Activated naive CD4-positive, alpha-beta T cell treated with anti-CD3 and anti-CD28 coated beads, Interleukin-2, amount 10 ng/mL, durations not matched to agents 7 days and 5 days (primary cell): ENCODE measurements around the gene CACNA2D3.

Experiments
- CTCF ChIA-PET: fragments of 350-600 bp; sonication (Branson Sonifier 250); formaldehyde crosslinking; loops from one replicate; lab custom pipeline; 2021; ENCODE audit warnings: antibody characterized with exemption; lab: Charles Lee
- DNase-seq: peaks from one replicate; pipeline ENCODE4 v3.0.0-alpha.2; 2020
- H3K27ac Mint-ChIP-seq: one replicate; pipeline ENCODE4 v1.8.0; 2021; ENCODE audit warnings: mild to moderate bottlenecking, moderate library complexity, mixed read lengths
- H3K27me3 Mint-ChIP-seq: one replicate; pipeline ENCODE4 v1.8.0; 2021; ENCODE audit warnings: mild to moderate bottlenecking, mixed read lengths
- H3K36me3 Mint-ChIP-seq: one replicate; pipeline ENCODE4 v1.8.0; 2021; ENCODE audit warnings: mixed read lengths
- H3K4me1 Mint-ChIP-seq: one replicate; pipeline ENCODE4 v1.8.0; 2021; ENCODE audit warnings: mixed read lengths
- H3K4me3 Mint-ChIP-seq: one replicate; pipeline ENCODE4 v1.8.0; 2021; ENCODE audit warnings: mild to moderate bottlenecking, moderate library complexity, mixed read lengths
- H3K9me3 Mint-ChIP-seq: one replicate; pipeline ENCODE4 v1.8.0; 2021; ENCODE audit warnings: mixed read lengths

The CACNA2D3 gene

GRCh38 chr3:54556630-54557029 is 434.3 kb downstream of the CACNA2D3 start:
- CTCF ChIA-PET: no interaction called here
- peaks cover 5% of the 10 kb centered on the region for H3K9me3 Mint-ChIP-seq
- no peak overlapping the region for H3K4me3 Mint-ChIP-seq
- no peak overlapping the region for H3K27ac Mint-ChIP-seq
- DNase-seq: no peak
- no peaks in the 10 kb centered on the region for H3K36me3 Mint-ChIP-seq
- H3K27me3 Mint-ChIP-seq: no peaks in the 10 kb centered on the region
- H3K4me1 Mint-ChIP-seq: no peaks in the 10 kb centered on the region

DNA sequence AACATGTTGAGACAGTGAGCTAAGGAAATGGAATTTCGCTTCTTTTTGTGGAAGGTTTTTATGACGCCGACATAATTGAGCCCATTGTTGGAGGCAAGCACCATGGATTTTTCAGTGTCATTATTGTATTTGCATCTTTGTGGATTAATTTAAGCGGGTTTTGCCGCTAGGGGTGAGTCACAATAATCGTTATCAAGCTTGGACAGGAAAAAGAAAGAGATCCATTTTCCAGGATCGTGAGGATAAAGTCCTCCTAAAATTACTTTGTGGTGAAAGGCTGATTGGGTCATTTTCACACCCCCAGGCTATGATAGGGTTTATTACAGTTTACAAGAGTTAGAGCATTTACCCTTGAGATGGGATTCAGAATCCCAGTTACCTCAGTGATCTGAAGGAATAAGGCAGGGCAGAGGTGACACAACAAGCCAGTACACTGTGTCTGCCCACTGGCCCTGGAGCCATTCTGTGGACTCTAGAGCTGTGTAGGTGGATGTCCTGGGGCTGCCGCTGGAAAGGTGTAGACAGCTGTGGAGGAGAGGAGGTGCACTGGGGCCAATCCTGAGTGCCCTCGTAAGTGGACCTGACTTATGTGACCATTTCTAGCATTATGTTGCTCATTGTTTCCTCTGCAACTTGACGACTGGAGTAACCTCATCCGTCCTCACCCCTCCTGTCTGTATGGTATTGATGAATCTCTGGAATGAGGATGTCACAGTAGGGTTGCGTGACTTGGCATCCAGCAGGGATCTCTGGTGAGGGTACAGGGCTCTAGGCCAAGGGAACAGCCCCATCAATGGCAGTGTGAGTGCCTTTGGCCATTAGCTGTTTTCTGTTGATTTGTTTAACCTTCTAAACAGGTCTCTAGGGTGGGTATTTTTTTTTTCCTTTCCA is 435.4 kb downstream of the CACNA2D3 start:
- no peak for DNase-seq
- Mint-ChIP-seq H3K36me3 (no peaks in the 10 kb centered on the region), H3K27ac (no peak overlapping the region), H3K4me3 (no peak overlapping the region), H3K9me3 (peaks cover 5% of the 10 kb centered on the region), H3K4me1 (no peaks in the 10 kb centered on the region), H3K27me3 (no peaks in the 10 kb centered on the region)
- CTCF ChIA-PET: interaction anchor here (0.6 kb wide), 1 partner anchor 10 kb away, joined by 3 read pairs; no protein-coding TSS in a partner anchor

DNA sequence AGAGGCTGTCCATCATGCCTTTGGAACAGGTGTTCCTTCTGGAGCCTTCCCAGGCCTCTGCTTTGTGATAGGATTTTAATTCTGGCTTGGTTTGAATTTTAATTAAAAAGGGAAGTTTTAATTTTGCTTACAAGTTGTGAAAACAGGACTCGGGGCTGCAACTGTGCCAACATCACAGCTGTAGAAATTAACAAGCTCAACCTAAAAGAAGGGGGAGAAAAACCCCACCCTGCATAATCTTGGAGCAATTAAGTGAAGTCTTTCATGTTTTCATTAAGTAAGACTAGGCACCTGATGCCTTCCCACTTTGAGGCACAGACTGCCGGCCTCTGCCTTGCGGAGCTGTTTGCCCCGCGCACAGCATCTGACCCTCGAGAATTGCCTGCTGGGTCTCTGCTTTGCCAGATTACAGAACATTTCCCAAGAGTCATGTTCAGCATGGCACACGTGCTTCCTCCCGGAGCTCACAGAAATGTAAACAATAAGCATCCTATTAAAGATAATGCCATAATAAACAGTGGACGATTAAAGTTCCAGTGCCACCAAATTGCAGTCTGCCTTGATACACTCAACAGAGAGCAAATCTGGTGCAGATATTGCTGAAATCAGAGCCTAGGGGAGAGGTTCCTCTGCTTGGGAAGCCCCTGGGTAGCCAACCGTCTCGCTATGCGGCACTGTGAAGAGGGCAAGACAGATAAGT is 441.3 kb downstream of the CACNA2D3 start:
- no peak for DNase-seq
- Mint-ChIP-seq H3K4me3 (no peak overlapping the region), H3K9me3 (peaks cover 8% of the 10 kb centered on the region), H3K36me3 (no peaks in the 10 kb centered on the region), H3K27ac (no peak overlapping the region), H3K4me1 (no peaks in the 10 kb centered on the region), H3K27me3 (no peaks in the 10 kb centered on the region)
- CTCF ChIA-PET: no interaction called here

DNA sequence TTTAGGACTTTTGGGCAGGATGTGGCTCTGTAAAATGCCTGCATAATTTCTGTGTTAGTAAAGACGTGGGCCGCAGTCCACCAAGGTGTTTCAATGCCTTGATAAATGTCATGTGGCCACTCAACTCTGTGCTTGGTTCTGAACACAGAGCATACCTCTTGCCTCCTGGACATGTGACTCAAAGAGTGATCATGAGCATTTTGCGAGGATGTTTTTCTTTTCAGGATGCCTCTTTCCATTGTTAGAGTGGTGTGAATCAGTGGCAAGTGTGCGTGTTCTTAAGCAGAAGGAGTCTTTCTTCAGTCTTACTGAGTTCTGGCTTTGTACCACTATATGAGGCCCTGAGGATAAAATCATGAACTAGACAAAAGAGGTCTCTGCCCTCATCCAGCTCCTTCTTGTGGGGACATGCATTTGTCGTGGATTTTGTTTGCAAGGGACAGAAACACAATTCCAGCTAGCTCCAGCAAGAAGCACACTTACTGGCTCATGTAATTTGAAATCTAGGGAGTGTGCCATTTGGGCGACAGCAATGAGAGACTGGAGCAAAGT is 442.1 kb downstream of the CACNA2D3 start:
- H3K36me3 Mint-ChIP-seq: no peaks in the 10 kb centered on the region
- no peaks in the 10 kb centered on the region for H3K27me3 Mint-ChIP-seq
- CTCF ChIA-PET: no interaction called here
- no peak for DNase-seq
- no peak overlapping the region for H3K4me3 Mint-ChIP-seq
- no peaks in the 10 kb centered on the region for H3K4me1 Mint-ChIP-seq
- H3K9me3 Mint-ChIP-seq: peaks cover 8% of the 10 kb centered on the region
- H3K27ac Mint-ChIP-seq: no peak overlapping the region

DNA sequence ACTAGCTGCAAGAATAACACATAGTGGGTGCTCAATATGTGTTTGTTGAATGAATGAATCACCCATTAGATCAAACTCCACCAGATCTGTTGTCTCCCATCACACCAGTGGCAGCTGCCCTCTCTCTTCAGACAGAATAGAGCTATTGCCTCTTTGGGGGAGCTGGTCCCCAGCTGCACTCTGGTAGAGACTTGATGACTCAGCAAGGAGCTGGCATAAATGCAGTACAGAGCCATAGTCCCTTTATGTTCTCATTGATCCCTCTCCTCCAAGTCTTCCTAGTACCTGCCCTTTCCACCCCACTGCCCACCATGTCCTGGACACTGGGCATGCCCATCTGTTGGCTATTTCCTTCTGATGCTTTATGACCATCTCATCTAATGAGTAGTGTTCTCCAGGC is 443.6 kb downstream of the CACNA2D3 start:
- no peaks in the 10 kb centered on the region for H3K4me1 Mint-ChIP-seq

GRCh38 chr3:54567949-54568348 is 445.6 kb downstream of the CACNA2D3 start:
- no peak overlapping the region for H3K27ac Mint-ChIP-seq
- H3K4me3 Mint-ChIP-seq: no peak overlapping the region
- H3K27me3 Mint-ChIP-seq: no peaks in the 10 kb centered on the region
- DNase-seq: no peak
- no peaks in the 10 kb centered on the region for H3K36me3 Mint-ChIP-seq
- CTCF ChIA-PET: no interaction called here
- peaks cover 3% of the 10 kb centered on the region for H3K9me3 Mint-ChIP-seq
- no peaks in the 10 kb centered on the region for H3K4me1 Mint-ChIP-seq

More for the DNA sequence above, 443.6 kb downstream of the CACNA2D3 start:
- Mint-ChIP-seq H3K36me3 (no peaks in the 10 kb centered on the region), H3K27ac (no peak overlapping the region), H3K27me3 (no peaks in the 10 kb centered on the region), H3K9me3 (peaks cover 6% of the 10 kb centered on the region), H3K4me3 (no peak overlapping the region)
- CTCF ChIA-PET: no interaction called here
- no peak for DNase-seq

DNA sequence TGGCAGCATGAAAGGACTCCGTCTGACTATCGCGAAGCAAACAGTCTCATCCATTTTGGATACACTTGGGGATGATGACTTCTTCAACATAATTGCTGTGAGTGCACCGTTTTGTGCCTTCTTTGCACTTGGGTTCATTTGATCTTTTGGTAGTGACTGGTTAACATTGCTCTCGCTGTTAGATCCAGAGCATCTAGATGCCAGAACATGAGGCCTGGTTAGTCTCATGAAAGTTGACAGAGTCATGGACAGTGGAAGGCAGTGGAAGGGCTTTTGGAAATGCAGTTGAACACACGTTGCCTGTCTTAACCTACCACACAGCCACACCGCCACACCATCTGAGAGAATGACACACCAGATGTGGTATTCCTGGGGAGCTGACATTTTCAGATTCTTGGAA is 447.7 kb downstream of the CACNA2D3 start:
- Mint-ChIP-seq H3K27ac (no peak overlapping the region), H3K36me3 (no peaks in the 10 kb centered on the region), H3K9me3 (no peaks in the 10 kb centered on the region), H3K4me3 (no peak overlapping the region), H3K4me1 (no peaks in the 10 kb centered on the region), H3K27me3 (no peaks in the 10 kb centered on the region)
- CTCF ChIA-PET: no interaction called here
- no peak for DNase-seq

DNA sequence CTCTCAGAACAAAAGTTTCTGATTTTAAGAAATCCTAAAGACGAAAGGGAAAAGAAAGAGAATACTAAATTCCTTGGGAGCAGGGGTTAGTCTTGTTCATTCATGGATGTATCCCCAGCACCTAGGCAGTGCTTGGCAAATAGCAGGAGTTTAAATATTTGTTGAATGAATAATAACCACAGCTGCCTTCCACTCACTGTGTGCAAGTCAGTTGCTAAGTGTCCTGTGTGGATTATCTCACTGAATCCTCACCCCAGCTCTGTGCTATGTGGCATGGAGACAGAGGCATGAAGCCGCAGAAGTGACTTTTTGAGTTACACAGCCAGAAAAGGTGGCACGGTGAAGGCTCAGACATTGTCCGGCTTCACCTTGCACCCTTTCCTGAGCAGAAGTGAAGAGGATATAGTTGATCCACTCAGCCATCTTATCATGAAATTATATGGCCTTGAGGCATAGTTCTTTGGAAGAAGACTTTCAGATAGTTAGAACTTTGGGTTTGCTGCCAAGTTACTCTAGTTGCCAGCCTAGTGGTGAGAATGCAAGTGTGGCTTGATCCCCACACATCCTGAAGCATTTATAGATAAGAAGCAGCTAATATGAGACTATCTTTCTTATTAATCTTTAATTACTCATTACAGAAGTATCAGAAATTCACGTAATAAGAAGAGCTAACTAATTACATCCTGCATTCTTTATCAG is 450.0 kb downstream of the CACNA2D3 start:
- Mint-ChIP-seq H3K27me3 (no peaks in the 10 kb centered on the region), H3K27ac (no peak overlapping the region), H3K9me3 (no peaks in the 10 kb centered on the region), H3K4me1 (no peaks in the 10 kb centered on the region), H3K36me3 (no peaks in the 10 kb centered on the region), H3K4me3 (no peak overlapping the region)
- no peak for DNase-seq
- CTCF ChIA-PET: no interaction called here

DNA sequence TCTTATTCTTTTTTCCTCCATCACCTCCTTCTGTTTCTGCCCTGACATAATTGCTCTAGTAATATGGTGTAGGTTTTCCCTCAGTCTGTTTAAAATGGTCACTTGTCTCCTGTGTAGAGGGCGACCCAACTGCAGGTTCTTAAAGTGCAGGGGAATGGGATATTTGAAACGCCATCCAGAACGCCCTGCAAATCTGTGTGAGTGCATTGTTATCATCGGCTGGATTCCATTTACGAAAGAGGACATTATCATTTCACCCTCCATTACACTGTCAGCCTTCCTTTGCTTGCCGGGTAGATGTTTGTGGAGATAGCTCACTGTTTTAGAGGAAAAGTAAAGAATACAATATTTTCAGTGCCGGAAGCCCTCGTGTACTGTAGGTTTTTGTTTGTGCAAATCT is 451.5 kb downstream of the CACNA2D3 start:
- Mint-ChIP-seq H3K4me1 (no peaks in the 10 kb centered on the region), H3K27ac (no peak overlapping the region), H3K9me3 (peaks cover 1% of the 10 kb centered on the region), H3K36me3 (no peaks in the 10 kb centered on the region), H3K27me3 (no peaks in the 10 kb centered on the region), H3K4me3 (no peak overlapping the region)
- CTCF ChIA-PET: no interaction called here
- no peak for DNase-seq

DNA sequence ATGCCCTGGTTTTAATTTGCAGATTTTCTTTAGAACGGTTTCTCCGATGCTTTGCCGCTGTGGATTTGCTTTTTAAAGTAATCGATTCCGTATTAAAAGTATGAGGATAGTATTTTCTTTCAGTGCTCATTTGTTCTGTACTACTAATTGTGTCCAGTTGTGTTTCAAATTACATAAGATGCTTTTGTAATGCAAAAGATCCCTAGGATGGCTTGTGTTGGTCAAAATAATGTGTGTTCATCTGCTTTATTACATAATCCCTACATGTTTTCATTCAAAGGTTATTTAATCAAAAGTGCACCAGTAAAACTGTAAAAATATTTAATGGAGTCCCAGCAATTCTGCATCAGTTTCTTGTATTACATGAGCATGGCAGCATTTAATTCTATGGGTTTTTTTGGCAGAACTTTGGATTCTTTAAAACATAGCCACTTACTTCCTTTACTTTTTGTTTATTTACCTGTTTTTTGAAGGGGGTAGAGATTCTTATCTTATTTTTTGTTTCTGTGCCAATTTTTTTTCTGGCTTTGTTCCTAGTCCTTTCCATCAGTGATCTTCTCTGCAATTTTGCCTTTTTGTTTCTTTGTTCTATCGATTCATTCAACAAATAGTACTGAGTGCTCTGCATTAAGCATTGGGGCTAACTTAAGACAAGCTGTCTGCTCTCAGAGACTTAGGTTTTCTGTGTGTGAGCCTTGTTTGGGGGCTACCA is 452.7 kb downstream of the CACNA2D3 start:
- Mint-ChIP-seq H3K27ac (no peak overlapping the region), H3K4me1 (no peaks in the 10 kb centered on the region), H3K27me3 (no peaks in the 10 kb centered on the region), H3K9me3 (peaks cover 1% of the 10 kb centered on the region), H3K4me3 (no peak overlapping the region), H3K36me3 (no peaks in the 10 kb centered on the region)
- no peak for DNase-seq
- CTCF ChIA-PET: no interaction called here

- CTCF ChIA-PET: no interaction called here
- peaks cover 1% of the 10 kb centered on the region for H3K9me3 Mint-ChIP-seq
These were observed 453.2 kb downstream of the CACNA2D3 start for GRCh38 chr3:54575618-54575960.

GRCh38 chr3:54577313-54577712 is 455.0 kb downstream of the CACNA2D3 start:
- Mint-ChIP-seq H3K36me3 (no peaks in the 10 kb centered on the region), H3K9me3 (peaks cover 1% of the 10 kb centered on the region), H3K4me1 (no peaks in the 10 kb centered on the region), H3K27me3 (no peaks in the 10 kb centered on the region), H3K4me3 (no peak overlapping the region), H3K27ac (no peak overlapping the region)
- CTCF ChIA-PET: no interaction called here
- DNase-seq: no peak

More at GRCh38 chr3:54575618-54575960, 453.2 kb downstream of the CACNA2D3 start:
- H3K27me3 Mint-ChIP-seq: no peaks in the 10 kb centered on the region
- no peak for DNase-seq
- no peaks in the 10 kb centered on the region for H3K36me3 Mint-ChIP-seq
- H3K4me3 Mint-ChIP-seq: no peak overlapping the region
- H3K4me1 Mint-ChIP-seq: no peaks in the 10 kb centered on the region
- H3K27ac Mint-ChIP-seq: no peak overlapping the region

DNA sequence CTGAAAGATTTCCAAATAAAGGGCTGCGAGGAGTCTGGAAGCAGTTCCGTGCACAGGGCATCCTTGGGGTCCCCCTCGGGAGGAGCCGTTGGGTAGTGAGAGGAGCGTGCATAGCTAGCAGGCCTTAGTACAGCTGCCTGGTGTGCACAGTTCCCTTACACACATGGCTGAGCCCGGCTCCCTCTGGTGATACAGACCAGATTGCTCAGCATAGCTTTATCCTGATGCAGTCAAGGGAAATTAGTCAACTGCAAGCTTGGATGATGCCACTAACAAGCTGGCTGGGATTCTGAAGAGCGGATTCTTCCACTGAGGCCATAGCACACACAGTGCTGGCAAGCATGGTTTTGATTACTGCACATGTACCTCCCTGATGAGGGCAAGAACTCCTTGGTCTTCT is 456.1 kb downstream of the CACNA2D3 start:
- H3K27me3 Mint-ChIP-seq: no peaks in the 10 kb centered on the region
- H3K4me3 Mint-ChIP-seq: no peak overlapping the region
- H3K9me3 Mint-ChIP-seq: peaks cover 1% of the 10 kb centered on the region
- no peak overlapping the region for H3K27ac Mint-ChIP-seq
- no peak for DNase-seq
- no peaks in the 10 kb centered on the region for H3K36me3 Mint-ChIP-seq
- no peaks in the 10 kb centered on the region for H3K4me1 Mint-ChIP-seq
- CTCF ChIA-PET: no interaction called here

- peaks cover 1% of the 10 kb centered on the region for H3K9me3 Mint-ChIP-seq
- no peaks in the 10 kb centered on the region for H3K4me1 Mint-ChIP-seq
- no peaks in the 10 kb centered on the region for H3K36me3 Mint-ChIP-seq
- H3K27ac Mint-ChIP-seq: no peak overlapping the region
- no peak overlapping the region for H3K4me3 Mint-ChIP-seq
- CTCF ChIA-PET: no interaction called here
- no peaks in the 10 kb centered on the region for H3K27me3 Mint-ChIP-seq
- no peak for DNase-seq
These were observed 458.1 kb downstream of the CACNA2D3 start for GRCh38 chr3:54580453-54580852.
